Right renal cortex interstitium (tissue), 3 donors: ENCODE results near the gene SLC6A11. TPM values are rescaled to one million over a fixed set of nuclear protein-coding genes. Genes with fewer than 3 reads are reported as not detected.

Source experiments
- DNase-seq, 3 donors: peaks; one replicate each; pipeline ENCODE4 v3.0.0-alpha.2; 2013; ENCODE audit warnings: low read depth in 3 of 3, low spot score in 2 of 3
- polyA plus RNA-seq, 3 donors: library from polyadenylated mRNA; unstranded; fragments of 120-200 nt; gene quantifications; one replicate each; pipeline ENCODE4 v1.2.1, GENCODE V29; 2013; ENCODE audit not compliant: insufficient read length in 3 of 3

The SLC6A11 gene
- polyA plus RNA-seq, 3 donors: 0.06 to 0.08 (median 0.08) TPM

DNA sequence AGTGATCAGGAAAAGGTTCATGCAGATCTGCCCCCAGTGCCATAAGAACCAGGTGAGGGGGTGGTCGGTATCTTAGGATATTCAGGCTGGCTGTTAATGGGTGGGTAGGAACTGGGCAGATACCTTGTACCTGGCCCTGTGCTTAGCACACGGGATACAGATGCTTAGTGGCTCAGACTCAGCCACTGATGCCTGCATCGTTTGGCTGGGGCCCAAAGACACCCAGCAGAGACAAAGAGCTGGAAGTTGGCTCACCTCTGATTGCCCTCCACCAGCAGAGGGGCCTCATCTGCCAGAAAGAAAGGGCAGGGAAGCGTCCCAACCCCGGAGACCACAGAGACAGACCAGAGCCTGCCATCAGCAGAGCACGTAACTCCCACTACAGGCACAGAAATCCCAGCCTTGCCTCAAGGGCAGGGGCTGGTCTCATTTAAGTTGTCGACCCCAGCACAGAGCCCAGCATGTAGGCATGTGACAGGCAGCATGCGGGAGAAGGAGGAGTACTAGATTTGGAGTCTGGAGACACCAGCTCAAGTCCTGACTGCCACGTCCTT is 112.5 kb downstream of the SLC6A11 start:
- no peak for DNase-seq

DNA sequence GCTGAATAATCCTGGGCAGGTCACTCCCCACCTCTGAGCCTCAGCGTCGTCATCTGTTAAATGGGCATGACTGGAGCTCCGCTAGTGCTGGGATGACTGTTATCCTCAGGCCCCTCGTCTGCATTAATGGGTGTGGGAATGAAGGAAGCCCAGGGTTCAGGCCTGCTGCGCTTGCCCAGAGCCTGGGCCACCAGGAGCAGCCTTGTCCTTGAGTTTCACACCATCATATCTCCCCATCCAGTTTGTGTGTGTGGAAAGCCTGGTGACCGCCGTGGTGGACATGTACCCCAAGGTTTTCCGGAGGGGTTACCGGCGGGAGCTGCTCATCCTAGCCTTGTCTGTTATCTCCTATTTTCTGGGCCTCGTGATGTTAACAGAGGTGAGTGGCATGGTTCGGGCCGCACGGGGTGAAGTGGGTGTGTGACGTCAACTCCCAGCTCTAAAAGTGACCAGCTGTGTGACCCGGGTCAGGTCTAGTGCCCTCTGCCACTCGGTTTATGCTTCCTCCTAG is 113.0 kb downstream of the SLC6A11 start:
- DNase-seq: no peak

DNA sequence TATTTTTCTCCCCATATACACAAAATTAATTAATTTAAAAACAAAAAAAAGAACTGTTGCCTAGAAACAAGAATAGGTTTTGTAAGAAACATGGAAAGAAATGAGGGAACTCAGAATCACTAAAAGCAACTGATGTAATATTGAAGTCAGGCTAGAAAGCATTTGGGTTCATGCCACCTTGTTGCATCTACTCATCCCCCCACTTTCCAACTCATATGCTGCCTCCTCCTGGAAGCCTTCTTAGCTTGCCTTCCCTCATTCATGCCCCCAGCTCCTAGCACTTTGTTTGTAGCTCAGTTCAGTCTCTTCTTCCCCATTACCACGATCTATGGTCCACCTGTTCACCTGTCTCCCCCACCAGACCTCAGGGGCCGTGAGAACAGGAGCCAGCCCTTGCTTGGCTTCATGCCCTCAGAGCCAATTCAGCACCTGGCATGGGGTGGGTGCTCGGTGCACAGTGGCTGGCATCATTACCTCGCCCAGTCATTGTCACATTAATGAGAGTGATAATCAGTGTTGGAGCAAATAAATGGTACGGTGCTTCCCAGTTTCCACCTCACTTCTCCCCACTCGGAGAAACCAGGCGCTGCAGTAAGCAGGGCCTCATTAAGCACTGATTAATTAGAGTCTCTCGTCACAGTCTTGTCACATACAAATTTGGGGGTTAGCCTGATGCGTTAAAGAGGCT is 114.1 kb downstream of the SLC6A11 start:
- no peak for DNase-seq

DNA sequence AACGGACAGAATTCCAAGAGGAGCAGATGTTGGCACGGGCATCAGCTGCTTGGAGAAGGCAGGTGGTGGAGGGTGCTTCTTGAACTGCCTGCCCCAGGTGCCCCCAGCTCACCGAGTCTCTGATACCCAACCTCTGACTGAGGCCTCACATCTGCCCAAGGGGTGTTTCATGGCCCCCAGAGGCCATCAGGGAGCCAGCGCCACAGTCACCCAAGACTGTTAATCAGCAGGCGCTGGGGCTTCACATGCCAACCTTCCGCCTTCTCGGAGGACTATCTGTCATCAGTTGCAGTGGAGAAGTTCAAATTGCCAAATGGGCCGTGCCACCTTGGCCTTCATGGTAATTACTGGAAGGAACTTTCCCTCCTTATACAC is 114.6 kb downstream of the SLC6A11 start:
- DNase-seq: no peak

DNA sequence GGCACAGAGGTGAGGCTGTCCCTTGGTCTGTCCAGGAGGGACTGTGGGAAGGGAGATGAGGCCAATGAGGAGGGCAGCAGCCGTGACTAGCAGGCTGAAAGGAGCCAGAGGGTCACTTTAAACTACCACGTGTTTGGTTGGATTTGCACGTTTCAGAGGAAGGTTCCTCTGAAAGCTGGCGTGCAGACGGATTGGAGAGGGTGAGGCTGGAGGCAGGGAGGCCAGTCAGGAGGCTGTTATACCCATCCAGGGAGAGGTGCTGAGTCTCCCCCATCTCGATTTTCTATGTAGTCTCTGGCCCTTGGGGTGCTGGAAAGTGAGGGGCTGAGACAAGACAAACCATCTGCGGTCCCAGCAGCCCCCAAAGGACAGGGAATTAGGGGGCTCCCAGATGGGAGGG is 116.6 kb downstream of the SLC6A11 start:
- DNase-seq: no peak

DNA sequence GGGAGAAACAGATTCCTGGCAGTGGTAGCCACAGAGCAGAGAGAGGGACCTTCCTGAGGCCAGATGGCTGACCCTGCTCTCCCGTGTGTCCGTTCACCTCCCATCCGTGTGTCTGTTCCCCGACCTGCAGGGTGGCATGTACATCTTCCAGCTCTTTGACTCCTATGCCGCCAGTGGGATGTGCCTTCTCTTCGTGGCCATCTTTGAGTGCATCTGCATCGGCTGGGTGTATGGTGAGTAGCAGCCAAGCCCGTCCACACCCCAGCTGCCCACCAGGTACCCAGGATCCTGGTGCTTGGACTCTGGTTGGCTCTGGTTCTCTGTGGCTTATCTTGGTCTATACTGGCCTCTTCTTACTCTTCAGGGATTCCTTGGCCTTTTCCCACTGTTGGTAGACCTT is 117.0 kb downstream of the SLC6A11 start:
- DNase-seq: no peak

DNA sequence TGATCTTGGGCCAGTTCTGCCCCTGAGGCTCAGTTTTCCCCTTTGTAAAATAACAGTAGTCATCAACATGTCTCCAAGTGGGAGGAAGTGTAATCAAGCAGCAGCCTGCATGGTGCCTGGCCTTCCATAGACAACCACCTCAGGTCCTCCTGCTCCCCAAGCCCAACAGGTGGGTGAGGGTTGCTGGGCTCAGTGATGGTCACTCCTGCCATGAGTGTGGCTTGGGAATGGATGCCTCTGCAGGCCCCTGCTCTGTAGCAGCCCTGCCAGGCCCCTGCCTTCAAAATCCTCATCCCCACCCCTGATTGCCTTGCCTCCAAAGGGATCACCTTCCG is 117.4 kb downstream of the SLC6A11 start:
- DNase-seq: no peak

DNA sequence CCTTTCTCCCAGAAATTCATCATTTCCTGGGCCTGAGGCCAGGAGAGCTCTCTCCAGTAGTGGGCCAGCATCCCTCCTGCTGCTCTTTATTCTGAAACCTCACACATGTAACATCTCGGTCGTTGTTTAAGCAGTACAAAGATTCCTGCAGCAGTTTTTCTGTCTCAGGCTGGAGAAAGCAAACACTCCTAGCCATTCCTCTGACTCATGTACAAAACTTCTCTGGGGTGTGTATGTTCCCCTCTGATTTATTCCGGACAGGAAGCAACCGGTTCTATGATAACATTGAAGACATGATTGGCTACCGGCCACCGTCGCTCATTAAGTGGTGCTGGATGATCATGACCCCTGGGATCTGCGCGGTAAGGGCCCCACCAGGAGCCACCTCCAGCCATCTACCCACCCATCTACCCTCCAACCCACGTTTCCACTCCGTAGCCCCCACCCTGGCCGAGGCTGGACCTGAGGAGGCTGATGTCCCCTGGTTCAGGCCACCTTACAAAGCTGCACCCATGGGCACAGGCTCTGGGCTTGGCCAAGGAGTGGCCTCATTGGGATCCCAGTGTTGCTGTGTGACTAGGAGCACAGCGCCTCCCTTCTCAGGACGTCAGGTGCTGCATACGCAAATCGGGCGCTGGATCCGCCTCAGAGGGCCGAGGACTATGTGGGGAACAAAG is 117.9 kb downstream of the SLC6A11 start:
- no peak for DNase-seq

DNA sequence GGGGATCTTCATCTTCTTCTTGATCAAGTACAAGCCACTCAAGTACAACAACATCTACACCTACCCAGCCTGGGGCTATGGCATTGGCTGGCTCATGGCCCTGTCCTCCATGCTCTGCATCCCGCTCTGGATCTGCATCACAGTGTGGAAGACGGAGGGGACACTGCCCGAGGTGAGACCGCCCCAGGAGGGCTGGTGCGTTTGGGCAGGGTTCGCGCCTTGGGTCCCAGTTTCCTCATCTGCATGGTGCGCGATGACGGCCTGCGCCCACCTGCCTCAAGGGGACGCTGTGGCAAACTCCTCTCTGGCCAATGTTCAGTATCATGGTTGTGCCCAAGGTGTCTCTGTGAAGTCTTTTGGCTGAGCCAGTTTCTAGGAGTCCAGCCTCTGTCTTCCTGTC is 119.0 kb downstream of the SLC6A11 start:
- DNase-seq: no peak

DNA sequence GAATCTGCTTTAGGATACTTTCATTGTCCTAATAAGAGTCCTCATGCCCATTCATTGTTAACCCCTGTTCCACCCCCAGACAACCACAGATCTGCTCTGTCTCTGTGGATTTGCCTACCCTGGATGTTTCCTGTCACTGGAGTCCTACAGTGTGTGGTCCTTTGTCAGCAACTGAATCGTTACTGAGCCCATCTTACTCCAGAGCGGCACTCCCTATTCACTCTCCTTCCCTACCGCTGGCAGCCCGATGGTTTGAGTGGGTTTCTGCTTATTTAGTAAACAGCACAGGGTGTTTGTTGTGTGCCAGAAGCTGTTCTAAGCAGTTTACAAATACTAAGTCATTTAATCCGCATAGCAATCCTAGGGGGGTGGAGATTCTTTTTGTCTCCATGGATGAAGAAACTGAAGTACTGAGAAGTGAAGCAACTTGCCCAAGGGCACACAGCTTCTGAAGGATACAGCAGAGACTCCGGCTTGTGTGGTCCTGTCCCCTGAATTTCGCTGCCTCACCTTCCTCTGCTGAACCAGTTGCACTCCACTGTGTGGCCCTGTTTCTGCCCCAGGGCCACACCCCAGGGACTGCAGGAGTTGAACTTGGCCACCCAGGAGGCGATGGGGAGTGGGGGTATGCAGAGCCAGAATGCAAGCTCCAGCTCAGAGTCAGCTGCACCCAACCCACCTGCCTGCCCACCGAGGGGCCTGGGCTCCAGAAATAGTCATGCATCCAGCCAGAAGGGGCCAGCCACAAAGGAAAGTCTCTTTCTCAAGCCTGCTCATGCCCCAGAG is 120.0 kb downstream of the SLC6A11 start:
- no peak for DNase-seq

DNA sequence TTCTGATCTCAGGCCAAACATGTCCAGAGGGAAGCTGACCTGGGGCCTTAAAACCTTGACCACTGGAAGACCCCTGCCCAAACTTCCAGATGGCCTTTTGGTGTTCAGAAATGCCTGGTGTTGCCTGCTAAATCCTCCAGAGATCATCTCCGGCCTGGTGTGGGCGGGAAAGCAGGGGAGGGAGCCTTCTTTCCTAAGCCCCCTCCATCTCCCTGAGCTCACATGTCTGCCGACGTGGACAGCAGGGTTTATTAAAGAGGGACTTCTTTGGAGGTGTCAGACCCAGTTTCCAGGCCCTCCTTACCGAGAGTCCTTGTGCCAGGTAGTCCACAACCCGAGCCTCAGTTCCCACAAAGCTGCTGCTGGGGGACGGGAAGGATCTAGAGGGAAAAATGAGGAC is 120.7 kb downstream of the SLC6A11 start:
- DNase-seq: no peak

DNA sequence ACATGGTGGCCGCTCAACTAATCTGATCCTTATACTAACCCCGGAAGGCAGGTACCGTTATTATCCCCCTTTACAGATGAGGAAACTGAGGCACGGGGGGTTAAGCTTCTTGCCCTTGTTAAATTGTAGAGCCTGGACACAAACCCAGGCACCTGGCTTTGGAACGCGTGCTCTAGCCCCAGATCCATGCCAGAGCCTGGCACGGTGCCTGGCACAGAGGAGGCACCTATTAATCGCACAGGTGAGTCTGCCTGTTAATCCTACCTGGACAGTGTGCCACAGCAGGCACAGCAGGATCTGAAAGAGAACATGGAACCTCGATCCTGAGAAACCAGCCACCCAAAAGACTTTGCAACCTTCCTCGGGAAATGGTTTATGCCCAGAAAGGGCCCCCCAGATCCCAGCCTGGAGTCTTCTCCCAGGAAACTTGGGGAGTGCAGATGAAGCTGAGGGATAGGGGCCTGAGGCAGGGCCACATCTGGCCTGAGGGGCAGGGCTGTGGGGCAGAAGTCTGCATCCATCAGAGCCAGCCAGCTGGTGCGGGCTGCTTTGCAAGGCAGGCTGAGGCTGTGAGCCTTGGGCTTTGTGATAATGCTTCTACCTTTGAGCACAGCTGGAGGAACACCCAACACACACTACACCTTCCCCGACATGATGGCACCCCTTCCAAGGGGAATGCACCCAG is 121.3 kb downstream of the SLC6A11 start:
- no peak for DNase-seq

DNA sequence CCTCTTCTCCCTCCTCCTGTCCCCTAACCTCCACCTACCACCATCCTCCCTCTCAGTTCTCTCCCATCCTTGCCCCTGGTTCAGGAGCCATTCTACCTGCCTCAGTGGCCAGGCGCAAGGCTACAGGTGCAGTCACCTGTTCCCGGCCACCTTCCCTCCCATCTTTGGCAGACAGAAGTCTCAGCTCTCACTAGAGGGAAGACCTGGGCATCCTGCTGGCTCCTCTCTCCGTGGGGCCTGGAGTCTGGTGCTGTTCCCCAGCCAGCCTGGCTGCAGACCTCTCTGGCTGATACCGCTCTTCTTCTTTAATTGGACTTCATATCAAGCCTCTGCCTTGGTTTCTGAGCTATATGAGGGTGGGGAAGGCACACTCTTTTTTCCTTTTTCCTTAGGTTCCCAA is 123.5 kb downstream of the SLC6A11 start:
- DNase-seq: no peak

DNA sequence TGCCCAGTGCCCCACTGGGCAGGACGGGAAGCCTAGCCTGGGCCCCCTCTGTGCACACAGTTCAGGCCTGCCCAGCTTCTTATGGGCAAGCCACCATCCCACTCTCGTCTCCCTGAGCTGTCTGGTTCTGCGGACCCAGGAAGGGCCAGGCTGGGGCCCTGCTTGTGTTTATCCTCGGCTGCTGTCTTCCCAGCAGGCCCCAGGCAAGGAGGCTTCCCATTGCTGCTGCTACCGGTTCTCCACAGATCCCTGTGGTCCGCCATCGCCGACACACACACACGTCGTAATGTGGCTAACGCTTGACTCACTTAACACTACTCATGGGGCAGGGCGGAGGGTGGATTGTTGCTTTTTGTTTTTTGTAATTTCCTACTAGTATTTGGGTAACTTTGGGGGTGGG is 124.1 kb downstream of the SLC6A11 start:
- no peak for DNase-seq

DNA sequence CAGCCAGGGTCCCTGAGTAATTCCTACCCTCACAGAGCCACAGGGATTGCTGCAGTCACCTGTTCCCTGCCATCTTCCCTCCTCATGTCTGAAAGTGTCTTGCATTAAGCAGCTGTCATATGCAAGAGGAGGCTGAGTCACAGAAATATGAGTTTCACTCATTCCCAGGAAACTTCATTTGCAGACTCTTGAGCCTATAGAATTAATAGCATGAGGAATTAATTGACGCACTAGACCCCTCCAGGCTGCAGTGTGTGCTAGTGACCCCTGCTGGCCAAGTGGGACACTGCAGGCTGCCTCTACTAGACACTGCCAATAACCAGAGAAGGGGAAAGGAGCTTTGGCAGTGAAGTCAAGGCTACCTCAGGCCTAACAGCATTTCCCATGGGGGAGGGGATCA is 125.9 kb downstream of the SLC6A11 start:
- no peak for DNase-seq

DNA sequence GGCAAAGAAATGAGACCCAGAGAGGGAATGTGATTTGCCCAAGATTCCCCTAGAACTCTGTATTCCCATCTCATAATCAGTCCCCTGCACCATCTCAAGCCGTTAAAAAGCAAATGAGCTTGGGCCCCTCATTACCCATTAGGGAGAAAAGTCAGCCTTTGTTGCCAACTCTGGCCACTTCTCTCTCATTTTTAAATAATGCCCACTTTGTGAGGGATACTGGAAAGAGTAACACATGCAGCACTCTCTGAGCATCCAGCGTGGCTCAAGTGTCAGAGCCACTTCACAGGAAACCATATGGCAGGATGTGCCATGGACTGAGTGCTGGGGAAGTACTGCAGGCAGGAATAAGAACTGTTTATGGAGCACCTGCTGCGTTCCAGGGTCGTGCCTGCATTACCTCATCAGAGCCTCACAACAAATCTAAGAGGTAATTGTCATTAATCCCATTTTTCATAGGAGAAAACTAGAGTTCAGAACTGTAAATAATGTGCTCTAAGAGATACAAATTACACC is 126.7 kb downstream of the SLC6A11 start:
- no peak for DNase-seq

DNA sequence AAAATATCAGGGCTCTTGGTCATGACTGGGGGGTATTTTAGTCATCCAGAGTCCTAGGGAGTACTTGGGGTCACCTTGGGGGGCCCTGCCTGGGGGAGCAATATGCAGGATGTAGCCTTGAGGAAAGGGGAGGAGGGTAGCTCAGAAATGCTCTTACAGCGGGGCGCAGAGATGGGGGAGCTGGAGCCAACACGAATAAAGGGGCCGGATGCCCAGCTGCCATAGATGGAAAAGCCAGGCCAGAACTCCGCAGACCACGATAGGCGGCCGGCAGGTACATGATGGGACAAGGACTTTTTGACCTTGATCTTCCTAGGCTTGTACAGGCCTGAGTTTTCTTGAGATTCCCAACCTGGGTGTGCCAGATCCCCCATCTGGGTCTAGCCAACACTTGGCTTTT is 128.8 kb downstream of the SLC6A11 start:
- no peak for DNase-seq

DNA sequence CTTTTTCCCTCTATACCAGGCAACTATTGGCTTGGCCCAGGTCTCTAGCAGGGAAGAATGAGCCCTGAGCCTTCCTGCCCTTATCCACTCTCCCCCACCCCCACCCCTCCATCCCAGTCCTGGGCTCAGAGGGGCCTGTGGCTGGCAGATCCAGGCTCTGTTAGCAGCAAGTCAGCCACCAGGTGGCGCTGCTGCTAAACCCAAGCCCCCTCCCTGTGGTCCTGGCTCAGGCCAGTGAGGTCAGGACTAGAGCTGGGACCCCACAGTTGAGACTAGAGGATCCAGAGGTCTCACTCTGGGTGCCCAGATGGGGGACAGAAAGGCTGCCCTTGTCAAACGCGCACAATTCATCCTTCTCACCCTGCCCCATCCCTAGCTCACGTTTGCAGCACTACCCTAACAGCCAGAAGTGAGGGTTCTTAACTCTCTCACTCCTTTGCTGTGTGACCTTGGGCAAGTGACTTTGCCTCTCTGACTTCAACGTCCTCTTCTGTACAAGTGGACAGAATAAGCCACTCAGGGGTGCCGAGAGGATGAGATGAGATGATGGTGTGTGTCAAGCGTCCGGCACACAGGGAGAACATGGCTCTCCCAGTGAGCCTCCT is 129.8 kb downstream of the SLC6A11 start:
- DNase-seq: peak in 1 of 3 donors; percentile 26

DNA sequence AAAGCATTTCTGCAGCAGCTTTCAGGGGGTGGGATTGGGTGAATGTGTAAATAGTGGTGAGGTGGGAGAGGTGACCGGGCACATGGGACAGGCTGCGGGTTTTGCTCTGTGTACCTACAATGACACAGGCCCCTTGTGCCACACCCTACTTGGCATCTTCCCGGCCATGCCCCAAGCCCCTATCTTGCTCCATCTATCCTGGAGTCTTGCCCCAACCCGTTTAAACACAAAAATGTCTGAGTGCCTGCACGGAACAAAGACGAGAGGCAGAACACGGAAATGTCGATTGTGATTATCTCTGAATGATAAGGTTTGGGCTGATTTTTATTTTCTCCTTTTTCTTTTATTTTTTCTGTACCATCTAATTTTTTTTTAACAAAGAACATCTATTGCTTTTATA is 130.5 kb downstream of the SLC6A11 start:
- no peak for DNase-seq

DNA sequence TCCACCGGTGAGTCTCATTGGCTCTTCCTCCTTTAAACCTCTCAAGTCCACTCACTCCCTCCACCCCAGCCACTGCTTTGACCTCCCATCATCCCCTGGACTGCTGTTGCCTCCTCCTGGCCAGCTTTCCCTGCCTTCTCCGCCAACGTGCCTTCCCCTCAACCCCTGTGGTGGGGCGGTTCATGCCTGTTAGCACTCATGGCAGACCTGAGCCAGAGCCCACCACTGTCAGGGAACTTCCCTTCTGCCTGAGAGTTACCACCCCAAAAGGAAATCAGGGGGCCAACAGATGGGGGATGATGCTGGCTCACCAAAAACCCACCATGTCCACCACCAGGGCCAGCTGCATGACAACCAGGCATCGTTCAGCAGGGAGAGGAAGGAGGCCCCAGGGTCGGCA is 132.3 kb downstream of the SLC6A11 start:
- DNase-seq: no peak
